Breast epithelium (tissue), 3 donors: ENCODE measurements around the gene SIAH1.

Experiments
- CTCF ChIP-seq, 3 donors: fragments of 450-650 bp; IDR thresholded peaks; one replicate each; pipeline ENCODE4 v1.5.1; 2016 to 2017; ENCODE audit warnings: antibody characterized with exemption in 3 of 3, mild to moderate bottlenecking in 3 of 3, moderate library complexity in 3 of 3
- POLR2A ChIP-seq: fragments of 450-650 bp; IDR thresholded peaks from one replicate; pipeline ENCODE4 v1.6.1; 2016; ENCODE audit warnings: antibody characterized with exemption, mild to moderate bottlenecking, moderate library complexity

GRCh38 chr16:48317026-48317425, 68.2 kb downstream of the SIAH1 start:
- no peak for TF ChIP-seq CTCF (IDR thresholded peaks at IDR 0.05)
- no peak for TF ChIP-seq POLR2A
